NCI-H345 treated with DMSO at 0.1 percent for 48 hours (cell line): ENCODE data around the gene SIGLEC6.

Source experiments
- DNase-seq: peaks from one replicate; lab custom pipeline; 2025; ENCODE audit not compliant: unreplicated experiment; lab: John Stamatoyannopoulos, UW

Gene SIGLEC6

DNA sequence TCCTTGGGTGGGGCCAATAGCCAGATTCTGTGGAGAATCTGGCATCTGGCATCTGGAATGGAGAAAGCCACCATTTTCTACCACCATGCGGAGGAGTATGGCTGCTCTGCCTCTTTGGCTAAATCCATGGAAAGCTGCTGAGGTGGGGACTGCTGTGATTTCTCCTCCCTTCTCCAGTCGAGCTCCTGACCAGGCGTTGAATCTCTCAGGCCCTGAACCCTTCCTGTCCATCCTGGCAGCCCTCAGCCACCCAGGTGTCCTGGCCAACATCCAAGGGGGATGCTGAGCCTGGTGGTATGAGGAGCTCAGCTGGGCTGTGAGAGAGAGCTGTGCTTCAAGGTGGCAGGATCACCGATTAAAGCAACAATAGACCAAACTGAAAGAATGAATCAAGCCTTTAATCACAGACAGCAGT is 17.4 kb upstream of the SIGLEC6 start:
- no peak for DNase-seq

DNA sequence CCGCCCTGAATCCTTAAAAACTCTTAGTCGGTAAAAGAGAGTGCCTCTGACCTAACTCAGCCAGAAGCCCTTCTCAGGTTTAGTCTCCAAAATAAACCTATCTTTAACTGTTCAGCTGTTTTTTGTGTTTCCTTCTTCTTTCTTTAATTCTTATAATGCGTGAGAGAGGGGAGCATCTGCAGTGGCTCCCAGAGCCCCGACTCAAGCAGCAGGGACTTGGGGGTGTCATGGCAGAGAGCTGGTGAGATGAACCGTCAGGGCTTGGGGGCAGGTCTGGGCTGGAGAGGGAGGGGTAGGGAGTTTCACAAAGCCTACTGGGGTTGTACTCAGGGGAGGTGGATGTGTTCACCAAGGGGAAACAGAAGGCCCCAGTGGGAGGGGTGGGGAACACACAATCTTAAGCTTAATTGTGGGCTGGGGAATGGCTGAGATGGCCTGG is 16.8 kb upstream of the SIGLEC6 start:
- DNase-seq, result no peak

DNA sequence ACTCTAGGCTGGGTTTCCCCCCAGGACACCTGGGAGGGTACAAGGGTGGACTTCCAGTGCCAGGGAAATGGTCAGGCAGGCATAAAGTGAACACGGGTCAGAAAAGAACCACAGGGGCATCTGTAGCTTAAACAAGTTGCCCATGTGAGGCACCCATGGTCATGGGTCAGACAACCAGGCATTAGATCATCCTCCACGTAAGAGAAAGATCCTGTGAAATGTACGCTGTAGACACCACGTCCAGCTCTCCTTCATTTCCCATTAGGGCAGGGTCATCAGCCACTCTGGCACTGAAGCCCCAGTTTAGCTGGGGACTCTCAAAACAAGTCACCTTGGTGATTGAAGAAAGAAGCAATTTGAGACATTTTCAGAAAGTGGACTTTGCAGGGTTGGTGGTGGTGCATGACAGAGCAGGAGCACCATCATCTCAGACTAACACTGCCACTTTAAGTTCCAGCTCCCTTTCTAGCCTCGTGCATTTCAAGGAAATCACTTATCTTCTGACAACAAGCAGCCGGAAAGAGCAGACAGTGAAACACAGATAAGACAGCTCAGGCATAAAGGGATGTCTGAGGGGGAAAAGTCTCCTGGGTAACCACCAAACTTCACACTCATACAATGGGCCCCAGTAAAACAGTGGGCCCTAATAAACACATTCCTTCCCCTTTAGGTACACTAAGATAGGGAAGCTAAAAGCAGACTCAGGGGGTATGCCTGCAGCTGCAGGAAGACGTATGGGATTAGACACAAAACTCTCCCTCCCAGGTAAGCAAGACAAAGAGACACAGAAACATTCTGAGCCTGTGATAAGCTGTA is 16.1 kb upstream of the SIGLEC6 start:
- no peak for DNase-seq

DNA sequence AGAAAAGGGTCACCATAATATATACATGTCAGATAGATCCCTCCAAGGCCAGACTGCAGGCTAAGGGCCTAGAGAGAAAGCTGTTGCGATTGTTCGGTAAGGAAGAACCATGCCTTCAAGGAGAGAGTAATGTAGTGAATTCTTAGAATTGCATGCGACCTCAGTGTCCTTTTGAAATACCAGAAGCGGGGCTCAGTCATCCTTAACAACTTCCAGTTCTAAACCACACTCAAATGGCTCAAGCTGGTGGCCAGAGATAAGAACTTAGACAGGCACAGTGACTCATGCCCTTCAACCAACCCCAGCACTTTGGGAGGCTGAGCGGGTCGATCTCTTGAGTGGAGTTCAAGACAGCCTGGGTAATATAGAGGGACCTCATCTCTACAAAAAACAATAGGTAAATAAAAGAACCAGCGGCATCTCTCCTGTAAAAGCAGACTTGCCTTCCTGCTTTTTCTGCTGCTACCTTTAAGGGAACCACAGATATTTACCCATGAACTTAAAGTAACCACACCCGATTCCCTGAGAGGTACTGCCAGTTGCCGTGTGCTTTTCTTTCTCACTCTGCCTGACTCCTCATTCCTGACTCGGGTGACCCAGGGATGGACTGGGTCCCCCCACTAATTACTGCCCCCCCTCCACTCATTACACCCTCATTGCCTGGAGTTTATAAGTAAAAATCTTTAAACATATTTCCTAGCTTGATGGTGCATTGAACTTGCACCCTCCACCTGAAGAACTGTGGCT is 15.4 kb upstream of the SIGLEC6 start:
- no peak for DNase-seq

DNA sequence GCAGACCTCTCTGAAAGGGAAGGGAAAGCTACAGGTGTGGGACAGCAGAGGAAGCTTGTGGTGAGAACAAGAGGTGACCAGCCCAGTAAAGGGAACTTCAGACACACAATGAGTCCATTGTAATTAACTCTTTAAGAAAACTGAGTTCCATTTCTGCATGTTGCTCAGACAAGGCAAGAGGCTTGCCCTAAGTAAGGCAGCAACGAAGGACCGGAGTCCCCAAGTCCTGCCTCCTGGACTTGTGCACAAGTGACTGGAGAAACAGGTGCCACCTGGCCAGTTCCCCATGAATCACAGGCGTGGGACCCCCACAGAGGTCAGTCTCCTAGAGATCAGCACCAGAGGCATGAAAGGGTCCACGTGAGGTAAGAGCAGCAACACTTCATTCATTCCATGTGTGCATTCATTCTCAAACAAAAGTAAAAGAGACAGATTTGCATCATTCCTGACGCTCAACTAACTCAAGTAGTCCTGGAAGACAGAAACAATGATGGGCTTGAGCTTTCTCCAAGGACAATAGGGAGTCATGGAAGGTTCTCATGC is 14.7 kb upstream of the SIGLEC6 start:
- no peak for DNase-seq

DNA sequence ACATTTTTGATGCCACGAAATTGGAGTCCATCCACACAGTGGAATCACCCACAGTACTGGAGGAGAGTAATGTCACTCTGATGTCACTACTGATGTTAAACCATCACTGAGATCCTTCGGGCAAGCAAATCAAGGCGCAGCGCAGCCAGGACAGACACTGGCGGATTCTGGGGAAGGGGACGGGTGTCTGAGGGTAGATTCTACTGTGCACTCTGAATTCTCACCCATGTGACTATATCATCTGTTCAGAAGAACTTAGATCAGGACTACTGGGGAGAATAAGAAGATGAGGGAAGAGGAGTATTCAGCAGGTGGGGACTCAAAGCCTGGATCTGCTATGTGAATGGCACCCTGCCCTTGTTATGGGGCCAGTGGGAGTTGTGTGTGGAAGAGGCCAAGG is 12.6 kb upstream of the SIGLEC6 start:
- no peak for DNase-seq

DNA sequence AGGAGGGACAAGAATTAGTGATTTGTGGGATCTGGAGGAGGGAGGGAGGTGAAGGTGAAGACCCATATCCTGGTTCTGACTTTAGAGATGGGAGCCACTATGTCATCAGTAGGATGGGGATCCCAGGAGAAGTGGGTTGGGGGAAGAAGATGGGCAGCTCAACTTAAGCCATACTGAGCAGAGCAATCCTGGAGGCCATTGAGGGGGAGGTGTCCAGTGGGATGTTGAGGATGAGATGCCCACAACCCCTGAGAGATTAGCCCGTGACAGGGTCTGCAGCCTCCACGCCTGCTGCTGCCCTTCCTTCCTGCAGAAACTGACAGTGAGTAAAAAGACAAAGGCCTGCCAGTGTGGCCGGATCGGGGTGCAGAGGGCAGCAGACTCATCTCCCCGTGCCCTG is 11.2 kb upstream of the SIGLEC6 start:
- no peak for DNase-seq

DNA sequence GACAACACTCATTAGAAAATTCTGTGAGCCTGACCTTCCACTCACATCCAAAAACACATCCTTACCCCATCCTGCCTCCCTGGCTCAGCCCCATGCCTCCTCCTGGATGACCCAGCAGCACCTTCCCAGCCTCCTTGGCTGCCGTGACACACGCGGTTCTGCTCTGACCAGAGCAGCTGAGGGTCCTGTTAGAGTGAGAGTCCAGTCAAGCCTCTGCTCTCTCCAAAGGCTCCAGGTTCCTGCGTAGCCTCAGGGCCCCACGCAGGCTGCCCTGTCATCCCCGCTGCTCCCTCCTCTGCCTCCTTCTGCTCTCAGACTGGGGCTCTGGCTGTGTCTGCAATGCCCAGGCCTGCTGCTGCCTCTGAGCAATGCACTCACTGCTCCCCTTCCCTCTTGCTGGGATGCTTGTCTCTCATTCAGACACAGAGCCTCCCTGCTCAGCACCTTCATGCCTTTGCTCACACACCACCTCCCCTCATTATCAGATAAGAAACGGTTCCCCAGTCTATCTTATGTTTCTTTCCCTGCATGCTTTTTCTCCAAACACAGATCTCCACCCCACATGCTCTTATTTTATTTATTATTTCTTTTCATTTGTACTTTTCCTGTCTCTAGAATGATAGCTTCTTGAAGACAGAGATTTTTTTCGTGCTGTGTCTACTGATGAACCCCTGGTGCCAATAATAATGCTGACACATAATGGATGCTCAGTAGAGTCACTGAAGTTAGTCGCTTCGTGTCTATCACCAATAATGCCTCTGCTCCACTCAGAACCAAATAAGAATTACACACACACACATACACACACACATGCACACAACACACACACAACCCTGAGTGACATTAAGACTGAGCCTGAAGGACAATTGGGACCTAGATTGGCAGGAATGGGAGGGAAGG is 10.2 kb upstream of the SIGLEC6 start:
- no peak for DNase-seq

DNA sequence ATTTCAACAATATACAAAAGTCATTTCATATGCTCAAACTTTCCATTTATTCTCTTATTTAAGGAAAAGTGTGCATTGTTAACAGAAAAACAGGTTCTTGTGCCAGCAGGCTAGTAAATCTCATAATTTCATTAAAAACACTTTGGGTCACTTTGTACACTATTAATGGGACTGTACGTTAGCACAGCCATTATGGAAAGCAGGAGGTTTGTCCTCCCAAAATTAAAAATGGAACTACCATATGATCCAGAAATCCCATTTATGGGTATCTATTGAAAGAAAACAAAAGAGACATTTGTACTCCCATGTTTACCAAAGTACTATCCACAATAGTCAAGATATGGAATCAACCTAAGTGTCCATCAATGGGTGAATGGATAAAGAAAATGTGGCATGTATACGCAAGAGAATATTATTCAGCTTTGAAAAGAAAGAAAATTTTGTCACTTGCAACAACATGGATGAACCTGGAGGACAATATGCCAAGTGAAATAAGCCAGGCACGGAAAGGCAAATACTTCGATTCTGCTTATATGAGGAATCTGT is 8.4 kb upstream of the SIGLEC6 start:
- no peak for DNase-seq

DNA sequence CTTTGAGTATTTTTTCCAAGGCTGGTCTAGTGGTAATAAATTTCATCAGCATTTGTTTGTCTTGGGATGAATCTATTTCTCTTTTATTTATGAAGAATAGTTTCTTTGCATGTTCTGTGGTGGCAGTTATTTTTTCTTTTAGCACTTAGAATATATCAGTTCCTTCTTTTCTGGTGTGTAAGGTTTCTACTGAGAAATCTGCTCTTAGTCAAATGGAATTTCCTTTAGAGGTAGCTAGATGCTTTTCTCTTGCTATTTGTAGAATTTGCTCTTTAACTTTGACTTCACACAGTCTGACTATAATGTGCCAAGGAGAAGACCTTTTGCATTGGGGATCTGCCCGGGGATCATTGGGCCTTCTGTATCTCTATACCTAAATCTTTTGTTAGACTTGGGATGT is 4.1 kb upstream of the SIGLEC6 start:
- DNase-seq, result no peak

DNA sequence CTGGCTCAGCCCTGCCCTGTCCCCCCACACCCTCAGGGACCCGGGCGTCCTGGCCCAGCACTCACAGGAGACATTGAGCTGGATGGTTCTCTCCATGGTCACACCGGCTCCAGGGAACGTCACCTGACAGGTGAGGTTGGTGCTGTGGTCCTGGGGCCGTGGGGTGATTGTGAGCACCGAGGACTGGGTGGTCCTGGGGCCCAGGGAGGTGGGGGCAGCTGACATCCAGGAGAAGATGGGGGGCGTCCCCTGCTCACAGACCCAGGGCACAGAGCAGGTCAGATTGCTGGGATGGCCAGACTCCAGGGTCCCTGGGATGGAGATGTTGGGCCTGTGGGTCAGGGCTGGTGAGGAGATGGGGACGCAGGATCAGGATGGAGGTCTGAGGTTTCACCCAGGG is 854 bp downstream of the SIGLEC6 start:
- no peak for DNase-seq

DNA sequence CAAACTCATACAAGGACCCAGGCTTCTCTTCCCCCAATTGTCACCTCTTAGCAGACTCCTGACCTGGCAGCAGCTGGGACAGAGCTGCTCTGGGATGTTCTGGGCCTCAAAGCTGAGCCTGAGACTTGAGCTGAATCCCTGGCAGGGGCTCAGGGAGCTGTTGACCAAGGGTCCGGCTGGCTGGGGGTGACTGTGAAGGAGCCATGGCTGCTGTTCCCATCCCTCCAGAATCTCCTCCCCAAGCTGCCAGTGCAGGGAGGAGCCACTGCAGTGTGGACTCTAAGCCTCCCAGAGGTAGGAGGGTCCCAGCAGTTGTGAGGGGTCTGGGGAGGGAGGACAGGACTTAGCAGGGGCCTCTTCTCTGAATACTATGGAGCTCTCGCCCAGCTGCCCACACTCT is 2.2 kb downstream of the SIGLEC6 start:
- no peak for DNase-seq

DNA sequence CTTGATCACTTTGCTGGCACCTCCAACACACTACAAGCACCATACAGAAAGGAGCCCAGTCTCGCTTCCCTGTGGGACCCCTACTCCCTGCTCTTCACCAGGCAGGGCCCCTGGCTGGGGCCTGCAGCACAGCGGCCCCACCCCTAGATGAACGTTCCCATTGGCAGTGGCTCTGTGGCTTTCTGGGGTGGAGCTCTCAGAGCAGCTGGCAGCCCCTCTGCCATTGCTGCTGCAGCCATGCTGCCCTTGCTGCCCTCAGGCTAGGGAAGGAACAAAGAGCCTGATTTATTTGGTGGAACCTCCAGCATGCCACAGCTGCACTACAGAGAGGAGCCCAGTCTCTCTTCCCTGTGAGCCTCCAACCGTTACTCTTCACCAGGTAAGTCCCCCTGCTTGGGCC is 5.8 kb downstream of the SIGLEC6 start:
- no peak for DNase-seq

DNA sequence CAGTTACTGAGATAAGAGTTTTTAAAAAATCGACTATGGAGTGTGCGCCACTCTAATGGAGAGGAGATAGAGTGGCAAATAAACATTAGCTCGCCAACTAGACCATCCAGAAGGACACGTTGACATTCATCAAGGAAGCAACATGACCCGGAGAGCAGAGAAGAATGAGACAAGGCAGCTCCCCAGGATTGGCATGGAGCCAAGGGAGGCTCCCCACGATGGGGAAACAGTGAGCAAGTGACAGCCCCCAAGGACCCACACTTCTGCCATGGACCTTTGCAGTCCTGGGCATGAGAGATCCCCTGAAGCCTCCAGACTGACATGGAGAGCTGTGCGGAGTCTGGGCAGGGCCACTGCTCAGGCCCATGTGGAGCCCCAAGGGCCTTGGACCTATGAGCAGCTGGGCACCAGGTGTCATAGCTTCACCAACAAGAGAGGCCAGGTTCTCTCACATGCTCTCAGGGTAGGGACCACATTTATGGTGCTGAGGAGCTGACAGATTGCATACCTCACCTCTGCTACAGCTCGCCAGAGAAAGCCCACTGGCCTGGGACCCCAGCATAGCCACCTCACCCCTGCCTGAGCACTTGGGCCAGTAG is 6.7 kb downstream of the SIGLEC6 start:
- DNase-seq, result no peak

DNA sequence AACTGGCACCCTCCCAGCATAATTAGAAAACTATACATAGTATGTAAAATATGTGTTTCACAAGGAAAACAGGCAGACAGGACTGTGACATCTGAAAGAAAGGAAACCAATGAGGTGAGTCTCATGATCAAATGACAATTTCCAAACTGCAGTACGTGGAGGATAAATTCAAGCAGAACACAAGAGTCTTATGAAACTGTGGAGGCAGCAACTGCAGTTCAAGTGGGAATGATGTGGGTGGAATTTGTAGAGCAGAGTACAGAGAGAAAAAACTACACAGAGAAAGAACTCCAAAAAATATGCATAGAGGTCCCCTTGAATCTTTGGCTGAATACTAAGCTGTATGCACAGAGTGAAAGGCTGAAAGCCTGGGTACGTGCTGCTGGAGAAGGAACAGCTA is 9.7 kb downstream of the SIGLEC6 start:
- no peak for DNase-seq

DNA sequence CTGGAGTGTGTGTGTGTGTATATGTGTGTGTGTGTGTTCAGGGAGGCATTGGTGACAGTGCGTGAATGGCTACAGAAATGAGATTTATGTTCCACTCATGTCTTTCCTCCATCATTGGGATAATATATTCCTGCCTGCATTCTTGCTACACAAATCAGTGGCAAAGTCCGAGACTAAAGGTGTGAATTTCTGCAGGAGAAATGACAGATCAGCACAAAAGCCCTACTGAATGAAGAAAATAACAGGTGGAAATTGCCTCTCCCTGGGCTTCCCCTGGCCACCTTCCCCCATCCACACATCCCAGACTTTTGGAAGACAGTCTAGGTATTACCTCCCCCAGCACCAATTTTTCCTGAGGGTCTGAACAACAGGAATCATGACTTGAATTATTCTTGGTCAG is 10.1 kb downstream of the SIGLEC6 start:
- no peak for DNase-seq

DNA sequence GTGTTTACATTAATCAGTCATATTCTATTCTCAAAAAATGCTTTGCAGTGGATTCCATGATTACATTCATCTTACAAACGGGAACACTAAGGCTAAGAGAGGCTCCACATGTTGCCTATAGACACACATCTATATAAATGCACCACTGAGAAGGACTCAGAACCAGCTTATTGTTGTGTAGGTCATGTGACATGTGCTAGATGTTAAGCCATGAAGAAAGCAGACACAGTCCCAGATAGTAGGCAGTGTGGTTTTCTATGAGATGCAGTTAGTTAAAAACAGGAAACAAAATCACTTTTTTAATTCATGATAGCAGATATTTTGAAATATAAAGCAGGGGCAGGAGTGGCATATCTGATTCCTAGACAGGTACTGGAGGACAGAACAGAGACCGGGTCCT is 10.7 kb downstream of the SIGLEC6 start:
- DNase-seq, result no peak

DNA sequence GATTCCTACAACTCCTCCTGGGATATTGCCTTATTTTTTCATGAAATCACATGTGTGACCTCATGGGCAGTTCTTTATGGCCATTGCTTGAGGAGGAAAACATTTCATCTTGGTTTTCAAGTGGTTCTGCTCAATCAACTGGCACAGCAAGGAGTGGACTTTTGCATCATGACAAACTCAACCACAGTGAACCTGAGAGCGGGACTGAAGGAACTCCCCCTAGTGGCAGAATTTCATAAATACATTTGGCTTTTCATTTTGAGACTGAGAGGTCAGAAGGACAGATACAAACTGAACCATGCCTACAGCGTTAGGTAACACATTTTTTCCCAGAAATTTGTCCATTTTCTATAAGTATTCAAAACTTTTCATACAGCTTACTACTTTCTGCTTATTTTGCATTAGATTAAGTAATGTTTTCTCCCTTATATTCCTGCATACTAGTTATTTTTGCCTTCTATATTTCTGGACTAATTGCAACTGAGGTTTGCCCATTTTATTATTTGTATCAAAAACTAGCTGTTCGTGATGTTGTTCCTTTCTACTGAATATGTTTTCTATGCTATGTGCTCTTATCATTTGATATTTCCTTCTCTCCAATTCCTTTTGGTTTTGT is 16.5 kb downstream of the SIGLEC6 start:
- DNase-seq, result no peak

DNA sequence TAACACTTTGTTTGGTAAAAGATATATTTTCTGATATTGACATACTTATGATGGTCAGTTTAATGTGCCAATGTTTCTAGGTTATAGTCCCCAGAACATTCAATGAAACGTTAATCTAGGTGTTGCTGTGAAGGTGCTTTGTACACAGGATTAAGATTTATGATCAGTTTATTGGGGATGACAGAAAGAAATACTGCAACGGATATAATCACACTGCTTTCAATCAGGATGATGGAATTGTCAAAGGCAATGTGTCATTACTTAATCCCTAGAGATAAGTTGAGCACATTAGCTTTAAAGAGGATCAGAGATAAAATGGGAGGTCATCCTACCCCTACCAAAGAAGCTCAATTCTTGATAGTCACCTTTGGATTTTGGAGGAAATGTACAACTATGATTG is 17.5 kb downstream of the SIGLEC6 start:
- DNase-seq, result no peak

DNA sequence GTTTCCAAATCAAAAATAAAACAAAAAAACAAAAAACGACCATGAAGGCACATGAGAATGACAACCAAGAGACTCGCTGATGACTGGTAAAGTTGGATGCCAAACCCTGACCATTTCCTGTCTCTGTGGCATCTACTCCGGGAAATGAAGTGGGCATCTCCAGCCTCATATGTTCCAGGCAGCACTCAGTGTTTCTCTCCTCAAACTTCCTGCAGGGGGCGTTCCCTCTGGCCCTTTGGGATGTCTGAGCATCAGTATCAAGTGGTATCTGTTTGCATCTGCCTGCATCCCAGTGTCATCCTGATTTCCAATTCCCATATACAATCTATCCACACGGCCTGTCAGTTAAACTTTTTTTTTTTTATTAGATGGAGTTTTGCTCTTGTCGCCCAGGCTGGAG is 20.1 kb downstream of the SIGLEC6 start:
- DNase-seq, result no peak
